Upper lobe of left lung (tissue), 6 donors: ENCODE results near the gene LINC00305. TPM values are rescaled to one million over a fixed set of nuclear protein-coding genes. Genes with fewer than 3 reads are reported as not detected.

Experiments
- ATAC-seq, 2 donors: fragments of 200-7000 bp; cut with Tn5 transposase; one replicate each; pipeline ENCODE4 v1.9.1; 2022; ENCODE audit warnings: mild to moderate bottlenecking in 2 of 2, moderate library complexity in 2 of 2; ENCODE audit not compliant: low FRiP score in 2 of 2
- DNase-seq, 2 donors: peaks; one replicate each; pipeline ENCODE4 v3.0.0-alpha.2; 2019 to 2020
- H3K27ac ChIP-seq, 4 donors: fragments of 200-600 bp; sonication (generic); one replicate each; pipeline ENCODE4 v1.5.1; 2016 to 2019
- H3K27me3 ChIP-seq, 4 donors: fragments of 200-600 bp; sonication (generic); one replicate each; pipeline ENCODE4 v1.5.1; 2017 to 2019
- H3K36me3 ChIP-seq, 4 donors: fragments of 200-600 bp; sonication (generic); one replicate each; pipeline ENCODE4 v1.5.1; 2016 to 2019
- H3K4me1 ChIP-seq, 4 donors: fragments of 200-600 bp; sonication (generic); one replicate each; pipeline ENCODE4 v1.5.1; 2018 to 2019
- H3K4me3 ChIP-seq, 4 donors: fragments of 200-600 bp; sonication (generic); one replicate each; pipeline ENCODE4 v1.5.1; 2017 to 2019; ENCODE audit warnings: mild to moderate bottlenecking in 2 of 4, moderate library complexity in 1 of 4
- H3K9me3 ChIP-seq, 4 donors: fragments of 200-600 bp; sonication (generic); one replicate each; pipeline ENCODE4 v1.5.1; 2018 to 2019
- CTCF ChIP-seq, 6 experiments: fragments of 450-650 bp in 4 of 6; fragments of 200-600 bp in 2 of 6; sonication (generic) in 2 of 6; IDR thresholded peaks; one replicate each; pipeline ENCODE4 v1.5.1; 2016 to 2019; ENCODE audit warnings: antibody characterized with exemption in 6 of 6
- EP300 ChIP-seq, 4 donors: sonication (generic); formaldehyde crosslinking; IDR thresholded peaks; one replicate each; pipeline ENCODE4 v1.5.1; 2017; ENCODE audit warnings: antibody characterized with exemption in 4 of 4, control low read depth in 2 of 4
- POLR2A ChIP-seq, 4 donors: fragments of 450-650 bp; IDR thresholded peaks; one replicate each; pipeline ENCODE4 v1.5.1; 2016 to 2017; ENCODE audit warnings: antibody characterized with exemption in 4 of 4, mild to moderate bottlenecking in 2 of 4
- POLR2AphosphoS5 ChIP-seq, 2 donors: sonication (generic); formaldehyde crosslinking; IDR thresholded peaks; one replicate each; pipeline ENCODE4 v1.5.1; 2017; ENCODE audit warnings: antibody characterized with exemption in 2 of 2
- WGBS, 2 donors: methylation state at CpG; one replicate each; pipeline ENCODE4 v1.1.5; 2017 to 2018; 5-methylcytosine and 5-hydroxymethylcytosine counted together
- total RNA-seq, 6 donors: library from RNA; depleted of rRNA in 4 of 6; stranded (reverse); fragments of >200 nt in 4 of 6; gene quantifications; one replicate each; pipeline versions ENCODE4 v1.1.0 to v1.2.1, GENCODE V29; 2016 to 2021
- donor health status: DM: no; HTN: no; CAD: no; lungs with moderate emphysema.
- donor health status: DM: no; HTN: yes; CAD: no; lungs with severe emphysema.

The LINC00305 gene
- total RNA-seq, 6 donors from 2014 or later, result not detected

DNA sequence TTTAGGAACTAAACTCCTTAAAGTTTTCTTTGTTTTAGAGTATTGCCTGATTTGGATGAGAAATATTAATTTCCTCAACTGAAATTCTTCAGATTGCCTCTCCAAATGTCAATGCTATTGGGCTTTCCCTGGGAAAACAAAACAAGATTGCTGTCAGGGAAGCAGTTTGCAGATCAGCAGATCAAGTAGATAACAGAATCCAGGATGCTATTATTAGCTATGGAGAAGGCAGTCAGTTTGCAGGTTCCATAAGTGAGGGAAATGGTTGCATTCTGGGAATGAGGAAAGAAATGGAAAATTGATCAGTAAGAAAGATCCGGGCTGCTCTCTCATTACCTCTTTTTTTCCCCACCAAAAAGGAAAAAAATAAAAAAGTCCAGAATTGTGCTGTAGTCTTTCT, 11.0 kb downstream of the LINC00305 start:
- Histone ChIP-seq H3K27me3 (no peaks in the 10 kb centered on the region), H3K9me3 (no peaks in the 10 kb centered on the region), H3K4me1 (no peaks in the 10 kb centered on the region), H3K36me3 (no peaks in the 10 kb centered on the region), H3K4me3 (no peak overlapping the region), H3K27ac (no peak overlapping the region)
- 81 to 82% methylated on average over 1 of the region's 1 CpG for WGBS, 2 donors
- DNase-seq, result no peak
- TF ChIP-seq CTCF (IDR thresholded peaks at IDR 0.05) (no peak), EP300 (IDR thresholded peaks at IDR 0.05) (no peak), POLR2A (IDR thresholded peaks at IDR 0.05) (no peak)
- ATAC-seq, result no peak

- Histone ChIP-seq H3K4me1 (no peaks in the 10 kb centered on the region), H3K27ac (no peak overlapping the region), H3K36me3 (no peaks in the 10 kb centered on the region), H3K27me3 (no peaks in the 10 kb centered on the region), H3K4me3 (no peak overlapping the region), H3K9me3 (no peaks in the 10 kb centered on the region)
- no peak for TF ChIP-seq CTCF (IDR thresholded peaks at IDR 0.05)
- no peak for TF ChIP-seq POLR2AphosphoS5 (IDR thresholded peaks at IDR 0.05)
- no peak for TF ChIP-seq EP300 (IDR thresholded peaks at IDR 0.05)
- no peak for TF ChIP-seq POLR2A (IDR thresholded peaks at IDR 0.05)
- no peak for ATAC-seq
- no peak for DNase-seq
- 85 to 86% methylated on average over 6 of the region's 6 CpGs for WGBS, 2 donors
Observed at GRCh38 chr18:64134044-64134747, 14.7 kb downstream of the LINC00305 start.

DNA sequence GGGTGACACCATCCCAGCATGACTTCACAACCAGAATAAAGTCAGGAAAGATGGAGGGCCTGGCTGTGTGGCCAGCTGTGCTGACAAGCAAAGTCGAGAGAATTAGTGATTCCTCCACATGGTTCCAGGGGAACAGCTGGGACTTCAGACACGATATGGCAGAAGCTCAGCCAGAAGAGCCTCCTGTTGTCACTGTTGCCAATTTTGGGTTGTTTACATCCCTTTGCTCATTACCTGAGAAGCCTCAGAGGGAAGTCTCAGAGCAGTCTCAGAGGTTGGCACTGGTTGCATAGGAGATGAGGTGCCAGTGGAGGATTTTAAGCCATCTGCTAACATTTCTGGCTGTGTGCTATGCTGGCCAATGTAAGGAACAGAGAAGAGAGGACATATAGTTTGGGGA, 16.0 kb downstream of the LINC00305 start:
- 68 to 81% methylated on average over 2 of the region's 2 CpGs for WGBS, 2 donors
- no peak for TF ChIP-seq EP300 (IDR thresholded peaks at IDR 0.05)
- TF ChIP-seq CTCF (IDR thresholded peaks at IDR 0.05), result no peak
- TF ChIP-seq POLR2A (IDR thresholded peaks at IDR 0.05), result no peak
- TF ChIP-seq POLR2AphosphoS5 (IDR thresholded peaks at IDR 0.05), result no peak
- DNase-seq, result no peak

GRCh38 chr18:64131314-64131713, 17.6 kb downstream of the LINC00305 start:
- Histone ChIP-seq H3K9me3 (no peaks in the 10 kb centered on the region), H3K36me3 (no peaks in the 10 kb centered on the region), H3K27ac (no peak overlapping the region), H3K4me1 (no peaks in the 10 kb centered on the region), H3K4me3 (no peak overlapping the region), H3K27me3 (no peaks in the 10 kb centered on the region)
- 85 to 90% methylated on average over 2 of the region's 2 CpGs for WGBS, 2 donors
- DNase-seq, result no peak
- TF ChIP-seq EP300 (IDR thresholded peaks at IDR 0.05), result no peak
- TF ChIP-seq POLR2A (IDR thresholded peaks at IDR 0.05), result no peak
- TF ChIP-seq POLR2AphosphoS5 (IDR thresholded peaks at IDR 0.05), result no peak
- ATAC-seq, result no peak

More for the DNA sequence above, 16.0 kb downstream of the LINC00305 start:
- Histone ChIP-seq H3K4me1 (no peaks in the 10 kb centered on the region), H3K4me3 (no peak overlapping the region), H3K9me3 (no peaks in the 10 kb centered on the region), H3K27me3 (no peaks in the 10 kb centered on the region), H3K27ac (no peak overlapping the region), H3K36me3 (no peaks in the 10 kb centered on the region)
- no peak for ATAC-seq

DNA sequence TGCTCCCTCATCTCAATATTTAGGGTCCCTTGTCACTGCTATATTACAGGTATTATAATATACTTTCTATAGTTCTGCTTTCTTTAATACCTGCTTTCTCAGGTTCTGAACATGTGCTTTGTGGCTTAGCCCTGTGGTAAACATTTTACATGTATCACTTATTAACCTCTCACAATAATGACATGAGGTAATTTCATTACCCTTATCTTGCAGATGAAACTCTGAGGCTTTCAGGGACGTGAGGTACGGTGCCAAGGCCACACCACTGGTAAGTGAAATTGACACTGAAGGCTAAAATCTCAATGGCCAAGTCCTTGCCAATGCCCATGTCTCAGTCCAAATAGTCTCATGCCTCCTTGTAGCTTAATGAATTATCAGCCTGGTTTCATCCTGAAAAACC, 21.7 kb downstream of the LINC00305 start:
- WGBS, 2 donors, result 85 to 88% methylated on average over 2 of the region's 2 CpGs
- Histone ChIP-seq H3K9me3 (no peaks in the 10 kb centered on the region), H3K4me1 (no peaks in the 10 kb centered on the region), H3K4me3 (no peak overlapping the region), H3K27ac (no peak overlapping the region), H3K36me3 (no peaks in the 10 kb centered on the region), H3K27me3 (no peaks in the 10 kb centered on the region)
- DNase-seq, result no peak
- no peak for ATAC-seq
- TF ChIP-seq POLR2A (IDR thresholded peaks at IDR 0.05), result no peak
- TF ChIP-seq EP300 (IDR thresholded peaks at IDR 0.05), result no peak
- TF ChIP-seq POLR2AphosphoS5 (IDR thresholded peaks at IDR 0.05), result no peak
- no peak for TF ChIP-seq CTCF (IDR thresholded peaks at IDR 0.05)
